GF-D8 (cell line): ENCODE measurements around the gene ISG20.

ENCODE experiments used
- DNase-seq: peaks from one replicate; lab custom pipeline; 2025; lab: John Stamatoyannopoulos, UW

The ISG20 gene

GRCh38 chr15:88688394-88688933 lies 49.6 kb downstream of the ISG20 start:
- DNase-seq = no peak

GRCh38 chr15:88690331-88690730 lies 51.5 kb downstream of the ISG20 start:
- DNase-seq = no peak

GRCh38 chr15:88693191-88693590 lies 54.4 kb downstream of the ISG20 start:
- no peak for DNase-seq

GRCh38 chr15:88695101-88695500 lies 56.3 kb downstream of the ISG20 start:
- DNase-seq = no peak

GRCh38 chr15:88695691-88696251 lies 57.0 kb downstream of the ISG20 start:
- DNase-seq = no peak

- DNase-seq = no peak
Observed at GRCh38 chr15:88696254-88696653, 57.4 kb downstream of the ISG20 start.

GRCh38 chr15:88697276-88697675 lies 58.5 kb downstream of the ISG20 start:
- no peak for DNase-seq

GRCh38 chr15:88699861-88700260 lies 61.0 kb downstream of the ISG20 start:
- DNase-seq = no peak

- DNase-seq = no peak
Observed at GRCh38 chr15:88700716-88701115, 61.9 kb downstream of the ISG20 start.

GRCh38 chr15:88701561-88702095 lies 62.8 kb downstream of the ISG20 start:
- no peak for DNase-seq

GRCh38 chr15:88702983-88703382 lies 64.2 kb downstream of the ISG20 start:
- DNase-seq = no peak

- no peak for DNase-seq
Observed at GRCh38 chr15:88703533-88703932, 64.7 kb downstream of the ISG20 start.

- DNase-seq = no peak
Observed at GRCh38 chr15:88704791-88705768, 66.3 kb downstream of the ISG20 start.

- no peak for DNase-seq
Observed at GRCh38 chr15:88705769-88706165, 67.0 kb downstream of the ISG20 start.
